T-cell (primary cell): Measurements from ENCODE around the gene COG4. TPM values are rescaled to one million over a fixed set of nuclear protein-coding genes. Genes with fewer than 3 reads are reported as not detected.

Source experiments
- ATAC-seq, 4 experiments: fragments of 200-7000 bp in 3 of 4; fragments of 150-1000 bp in 1 of 4; cut with Tn5 transposase; replicated peaks in 1 of 4; 1 replicate in 3 of 4; 2 replicates in 1 of 4; pipeline ENCODE4 v1.10.0; 2021; ENCODE audit warnings: moderate library complexity in 3 of 4, mild to moderate bottlenecking in 2 of 4, moderate number of reproducible peaks in 1 of 4
- CTCF ChIA-PET, 2 donors: fragments of 300-600 bp; sonication (Branson Sonifier 250); formaldehyde crosslinking; loops; one replicate each; lab custom pipeline; 2022; ENCODE audit warnings: antibody characterized with exemption in 2 of 2; lab: Charles Lee
- POLR2A ChIA-PET, 2 donors: fragments of 300-600 bp; sonication (Branson Sonifier 250); formaldehyde crosslinking; loops; one replicate each; lab custom pipeline; 2022; ENCODE audit warnings: antibody characterized with exemption in 2 of 2; lab: Charles Lee
- DNase-seq, 35 experiments: peaks; one replicate each; pipeline versions ENCODE4 v3.0.0 to v3.0.0-alpha.2; 2013 to 2023
- H3K27ac ChIP-seq: one replicate; pipeline ENCODE4 v1.5.1; 2013; ENCODE audit warnings: low read length
- H3K27me3 ChIP-seq, 2 experiments: replicated peaks in 1 of 2; 1 replicate in 1 of 2; 2 replicates in 1 of 2; pipeline versions ENCODE4 v1.6.1 to v1.7.0; 2013; ENCODE audit warnings: low read length in 1 of 2, mixed read lengths in 1 of 2; ENCODE audit not compliant: control insufficient read depth in 2 of 2, insufficient read depth in 2 of 2; ENCODE audit errors: extremely low read depth in 1 of 2
- H3K36me3 ChIP-seq, 2 donors: 1 replicate in 1 of 2; 2 replicates in 1 of 2; pipeline versions ENCODE4 v1.6.1 to v1.7.0; 2013; ENCODE audit warnings: low read length in 1 of 2; ENCODE audit not compliant: control insufficient read depth in 2 of 2, insufficient read depth in 1 of 2; ENCODE audit errors: extremely low read depth in 1 of 2
- H3K4me1 ChIP-seq, 2 experiments: 1 replicate in 1 of 2; 2 replicates in 1 of 2; pipeline versions ENCODE4 v1.6.1 to v1.7.0; 2013; ENCODE audit warnings: low read length in 2 of 2, mixed read lengths in 1 of 2; ENCODE audit not compliant: insufficient read depth in 2 of 2, control insufficient read depth in 1 of 2; ENCODE audit errors: extremely low read depth in 1 of 2
- H3K4me3 ChIP-seq, 2 donors: 1 replicate in 1 of 2; 2 replicates in 1 of 2; pipeline versions ENCODE4 v1.5.1 to v1.7.0; 2013; ENCODE audit warnings: mild to moderate bottlenecking in 2 of 2, low read length in 1 of 2, moderate library complexity in 1 of 2; ENCODE audit not compliant: control insufficient read depth in 1 of 2; ENCODE audit errors: extremely low read depth in 1 of 2
- H3K9me3 ChIP-seq: 2 replicates; pipeline ENCODE4 v1.7.0; 2013
- H3K27ac Mint-ChIP-seq, 2 donors: one replicate each; pipeline ENCODE4 v1.8.0; 2020 to 2021; ENCODE audit warnings: mild to moderate bottlenecking in 2 of 2, mixed read lengths in 2 of 2
- H3K27me3 Mint-ChIP-seq, 2 donors: one replicate each; pipeline ENCODE4 v1.8.0; 2021 to 2022; ENCODE audit warnings: mixed read lengths in 2 of 2
- H3K36me3 Mint-ChIP-seq: one replicate; pipeline ENCODE4 v1.8.0; 2021; ENCODE audit warnings: mixed read lengths
- H3K4me1 Mint-ChIP-seq, 3 donors: one replicate each; pipeline ENCODE4 v1.8.0; 2020 to 2022; ENCODE audit warnings: mixed read lengths in 3 of 3, mild to moderate bottlenecking in 1 of 3
- H3K4me3 Mint-ChIP-seq, 3 donors: one replicate each; pipeline ENCODE4 v1.8.0; 2020 to 2022; ENCODE audit warnings: mild to moderate bottlenecking in 3 of 3, mixed read lengths in 3 of 3, moderate library complexity in 3 of 3
- H3K9me3 Mint-ChIP-seq, 3 donors: one replicate each; pipeline ENCODE4 v1.8.0; 2020 to 2022; ENCODE audit warnings: mixed read lengths in 3 of 3
- WGBS: methylation state at CpG from one replicate; pipeline ENCODE4 v1.1.5; 2013; ENCODE audit warnings: missing lambda C conversion rate; ENCODE audit not compliant: insufficient coverage; 5-methylcytosine and 5-hydroxymethylcytosine counted together
- total RNA-seq, 35 experiments: library from RNA in 6 of 35; stranded (reverse) in 6 of 35; fragments of 120-200 nt in 1 of 35; gene quantifications; one replicate each; pipeline versions ENCODE4 v1.2.1 to v1.2.4 and lab custom pipeline; 2013 to 2026

Gene COG4
- total RNA-seq, 5 donors from 2014 or later (not counting 1 experiment from before 2014, with no cell fraction given), result 49.5 to 70.6 (median 60.6) TPM

DNA sequence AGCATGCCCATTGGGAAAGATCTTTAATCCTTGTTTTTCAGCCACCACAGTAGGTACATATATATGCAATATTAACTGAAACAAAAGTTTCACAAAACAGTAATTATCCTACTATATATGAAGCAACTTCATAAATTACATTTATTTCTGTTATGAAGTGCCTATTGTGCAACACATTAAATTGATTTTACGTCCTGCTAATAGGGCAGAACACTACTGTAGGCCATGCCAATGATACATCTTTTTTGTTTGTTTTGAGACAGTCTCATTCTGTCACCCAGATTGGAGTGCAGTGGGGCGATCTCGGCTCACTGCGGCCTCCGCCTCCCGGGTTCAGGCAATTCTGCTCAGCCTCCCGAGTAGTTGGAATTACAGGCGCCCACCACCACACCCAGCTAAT lies 29.3 kb upstream of the COG4 start:
- Histone ChIP-seq H3K4me3 (no peak overlapping the region), H3K36me3 (peaks cover 21 to 99% of the 10 kb centered on the region in 2 donors), H3K27ac (no peak overlapping the region), H3K27me3 (no peaks in the 10 kb centered on the region), H3K4me1 (no peaks in the 10 kb centered on the region), H3K9me3 (no peaks in the 10 kb centered on the region)
- no peak for DNase-seq
- no CpG with 5 or more reads among the region's 8 CpGs for WGBS
- H3K4me1 Mint-ChIP-seq, result peaks cover 12 to 25% (median 21%) of the 10 kb centered on the region in 3 donors
- no peak for ATAC-seq
- H3K27me3 Mint-ChIP-seq, result no peaks in the 10 kb centered on the region
- CTCF ChIA-PET, result no interaction called here
- H3K36me3 Mint-ChIP-seq, result peaks cover 71% of the 10 kb centered on the region
- no peak overlapping the region for H3K27ac Mint-ChIP-seq
- H3K4me3 Mint-ChIP-seq, result no peak overlapping the region
- no peaks in the 10 kb centered on the region for H3K9me3 Mint-ChIP-seq
- POLR2A ChIA-PET, result no interaction called here

GRCh38 chr16:70551788-70552187 lies 28.4 kb upstream of the COG4 start:
- no CpG with 5 or more reads among the region's 3 CpGs for WGBS
- no peak overlapping the region for H3K27ac Mint-ChIP-seq
- ATAC-seq, result no peak

DNA sequence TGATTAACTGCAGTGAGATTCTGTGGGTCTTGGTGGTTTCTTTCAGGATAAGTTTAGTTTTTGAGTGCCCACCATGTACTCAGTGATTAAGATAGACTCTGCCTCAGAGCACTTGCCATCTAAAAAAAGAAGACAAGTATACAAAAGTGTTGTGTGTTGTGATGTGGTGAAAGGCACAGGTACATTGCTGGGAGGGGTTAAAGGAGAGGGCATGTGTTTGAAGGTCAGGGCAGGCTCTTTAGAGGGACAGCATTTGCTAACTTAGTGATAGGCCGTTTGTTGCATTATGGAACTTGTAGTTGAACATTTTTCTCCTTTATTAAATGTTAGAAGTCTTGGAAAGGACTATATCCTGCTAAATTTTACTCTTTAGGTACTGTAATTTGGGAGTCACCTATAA lies 26.7 kb upstream of the COG4 start:
- CTCF ChIA-PET, result no interaction called here
- Histone ChIP-seq H3K4me1 (no peaks in the 10 kb centered on the region), H3K9me3 (no peaks in the 10 kb centered on the region), H3K4me3 (no peak overlapping the region), H3K27me3 (no peaks in the 10 kb centered on the region), H3K27ac (no peak overlapping the region), H3K36me3 (peaks cover 15 to 96% of the 10 kb centered on the region in 2 donors)
- H3K9me3 Mint-ChIP-seq, result no peaks in the 10 kb centered on the region
- POLR2A ChIA-PET, result no interaction called here
- H3K27me3 Mint-ChIP-seq, result no peaks in the 10 kb centered on the region
- no peak for DNase-seq
- no peak for ATAC-seq
- peak overlapping the region; percentile 40 to 71 for H3K27ac Mint-ChIP-seq
- H3K4me3 Mint-ChIP-seq, result no peak overlapping the region
- peaks cover 54% of the 10 kb centered on the region for H3K36me3 Mint-ChIP-seq
- H3K4me1 Mint-ChIP-seq, result peaks cover 12 to 25% (median 22%) of the 10 kb centered on the region in 3 donors
- WGBS, result no CpG with 5 or more reads among the region's 1 CpG

More at GRCh38 chr16:70551788-70552187, 28.4 kb upstream of the COG4 start:
- no peaks in the 10 kb centered on the region for H3K9me3 Mint-ChIP-seq
- peaks cover 12 to 25% (median 21%) of the 10 kb centered on the region in 3 donors for H3K4me1 Mint-ChIP-seq
- CTCF ChIA-PET, result interaction anchor here (0.6 kb wide), 2 partner anchors 184 to 1185 kb away, joined by 3 to 4 read pairs; no protein-coding TSS in a partner anchor
- Histone ChIP-seq H3K36me3 (peaks cover 16 to 98% of the 10 kb centered on the region in 2 donors), H3K27ac (no peak overlapping the region), H3K4me1 (no peaks in the 10 kb centered on the region), H3K9me3 (no peaks in the 10 kb centered on the region), H3K4me3 (no peak overlapping the region), H3K27me3 (no peaks in the 10 kb centered on the region)
- DNase-seq, result no peak
- POLR2A ChIA-PET, result interaction anchor here in 1 of 2 donors (0.6 kb wide), 1 partner anchor 312 kb away, joined by 7 read pairs; no protein-coding TSS in a partner anchor
- H3K27me3 Mint-ChIP-seq, result no peaks in the 10 kb centered on the region
- H3K4me3 Mint-ChIP-seq, result no peak overlapping the region
- H3K36me3 Mint-ChIP-seq, result peaks cover 62% of the 10 kb centered on the region

GRCh38 chr16:70548936-70549335 lies 25.6 kb upstream of the COG4 start:
- 100% methylated on average over 1 of the region's 2 CpGs for WGBS
- Mint-ChIP-seq H3K9me3 (no peaks in the 10 kb centered on the region), H3K4me3 (no peak overlapping the region), H3K36me3 (peaks cover 52% of the 10 kb centered on the region), H3K27ac (no peak overlapping the region), H3K4me1 (peaks cover 12 to 29% (median 20%) of the 10 kb centered on the region in 3 donors), H3K27me3 (no peaks in the 10 kb centered on the region)
- peaks cover 19 to 96% of the 10 kb centered on the region in 2 donors for H3K36me3 ChIP-seq
- ATAC-seq (no peak), DNase-seq (no peak)
- POLR2A ChIA-PET, result no interaction called here
- CTCF ChIA-PET, result no interaction called here
- H3K27me3 ChIP-seq, result no peaks in the 10 kb centered on the region
- no peak overlapping the region for H3K4me3 ChIP-seq
- H3K9me3 ChIP-seq, result no peaks in the 10 kb centered on the region
- no peak overlapping the region for H3K27ac ChIP-seq
- H3K4me1 ChIP-seq, result no peaks in the 10 kb centered on the region

GRCh38 chr16:70544548-70544947 lies 21.2 kb upstream of the COG4 start:
- Histone ChIP-seq H3K4me1 (no peaks in the 10 kb centered on the region), H3K4me3 (no peak overlapping the region), H3K36me3 (peaks cover 32 to 94% of the 10 kb centered on the region in 2 donors), H3K27ac (no peak overlapping the region), H3K27me3 (no peaks in the 10 kb centered on the region), H3K9me3 (no peaks in the 10 kb centered on the region)
- POLR2A ChIA-PET, result no interaction called here
- H3K27ac Mint-ChIP-seq, result no peak overlapping the region
- peaks cover 11 to 22% (median 12%) of the 10 kb centered on the region in 3 donors for H3K4me1 Mint-ChIP-seq
- no peak for ATAC-seq
- no CpG with 5 or more reads among the region's 1 CpG for WGBS
- no peak overlapping the region for H3K4me3 Mint-ChIP-seq
- peaks cover 49% of the 10 kb centered on the region for H3K36me3 Mint-ChIP-seq
- DNase-seq, result no peak
- CTCF ChIA-PET, result no interaction called here
- H3K27me3 Mint-ChIP-seq, result no peaks in the 10 kb centered on the region
- no peaks in the 10 kb centered on the region for H3K9me3 Mint-ChIP-seq

GRCh38 chr16:70540994-70541393 lies 17.6 kb upstream of the COG4 start:
- ATAC-seq (no peak), DNase-seq (no peak)
- no peak overlapping the region for H3K27ac ChIP-seq
- no CpG with 5 or more reads among the region's 3 CpGs for WGBS
- H3K4me1 Mint-ChIP-seq, result peaks cover 0 to 26% (median 14%) of the 10 kb centered on the region in 3 donors
- no peaks in the 10 kb centered on the region for H3K27me3 Mint-ChIP-seq
- peaks cover 53% of the 10 kb centered on the region for H3K36me3 Mint-ChIP-seq
- no peaks in the 10 kb centered on the region for H3K9me3 Mint-ChIP-seq
- no peak overlapping the region for H3K4me3 ChIP-seq
- ChIA-PET POLR2A (no interaction called here), CTCF (no interaction called here)
- no peak overlapping the region for H3K4me3 Mint-ChIP-seq
- peaks cover 20 to 95% of the 10 kb centered on the region in 2 donors for H3K36me3 ChIP-seq
- no peaks in the 10 kb centered on the region for H3K27me3 ChIP-seq
- H3K9me3 ChIP-seq, result no peaks in the 10 kb centered on the region
- no peaks in the 10 kb centered on the region for H3K4me1 ChIP-seq
- H3K27ac Mint-ChIP-seq, result no peak overlapping the region
